ENCODE data around the gene DGAT2.

The DGAT2 gene

GRCh38 chr11:75802913-75803820, 34.6 kb downstream of the DGAT2 start:
- TF ChIP-seq ZFX (IDR thresholded peaks at IDR 0.05; ENCODE audit: borderline replicate concordance) (no peak), CTCF (IDR thresholded peaks at IDR 0.05) (peak; percentile 93)
- no peak overlapping the region for H3K27ac ChIP-seq

DNA sequence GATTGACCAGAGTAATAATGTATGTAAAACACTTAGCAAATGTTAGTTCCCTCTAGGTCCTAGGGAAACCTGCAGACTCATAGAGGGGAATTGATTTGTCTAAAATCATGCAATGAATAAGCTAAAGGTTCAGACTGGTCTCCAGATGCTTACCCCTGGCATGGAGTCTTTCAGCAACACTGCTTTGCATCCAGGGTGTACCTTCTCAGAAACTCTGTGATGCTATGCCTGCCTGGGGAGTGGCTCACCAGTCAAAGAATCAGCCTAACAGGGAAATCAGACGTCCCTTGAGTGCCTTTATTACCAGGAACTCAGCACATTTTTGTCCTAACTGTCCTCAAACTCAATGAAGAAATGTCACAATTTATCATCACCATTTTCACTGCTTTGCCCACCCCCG, 40.5 kb downstream of the DGAT2 start:
- TF ChIP-seq ZFX (IDR thresholded peaks at IDR 0.05; ENCODE audit: borderline replicate concordance) (no peak), CTCF (IDR thresholded peaks at IDR 0.05) (no peak)
- no peak overlapping the region for H3K27ac ChIP-seq

GRCh38 chr11:75809991-75810390, 41.4 kb downstream of the DGAT2 start:
- TF ChIP-seq ZFX (IDR thresholded peaks at IDR 0.05; ENCODE audit: borderline replicate concordance): no peak
- no peak overlapping the region for H3K27ac ChIP-seq

DNA sequence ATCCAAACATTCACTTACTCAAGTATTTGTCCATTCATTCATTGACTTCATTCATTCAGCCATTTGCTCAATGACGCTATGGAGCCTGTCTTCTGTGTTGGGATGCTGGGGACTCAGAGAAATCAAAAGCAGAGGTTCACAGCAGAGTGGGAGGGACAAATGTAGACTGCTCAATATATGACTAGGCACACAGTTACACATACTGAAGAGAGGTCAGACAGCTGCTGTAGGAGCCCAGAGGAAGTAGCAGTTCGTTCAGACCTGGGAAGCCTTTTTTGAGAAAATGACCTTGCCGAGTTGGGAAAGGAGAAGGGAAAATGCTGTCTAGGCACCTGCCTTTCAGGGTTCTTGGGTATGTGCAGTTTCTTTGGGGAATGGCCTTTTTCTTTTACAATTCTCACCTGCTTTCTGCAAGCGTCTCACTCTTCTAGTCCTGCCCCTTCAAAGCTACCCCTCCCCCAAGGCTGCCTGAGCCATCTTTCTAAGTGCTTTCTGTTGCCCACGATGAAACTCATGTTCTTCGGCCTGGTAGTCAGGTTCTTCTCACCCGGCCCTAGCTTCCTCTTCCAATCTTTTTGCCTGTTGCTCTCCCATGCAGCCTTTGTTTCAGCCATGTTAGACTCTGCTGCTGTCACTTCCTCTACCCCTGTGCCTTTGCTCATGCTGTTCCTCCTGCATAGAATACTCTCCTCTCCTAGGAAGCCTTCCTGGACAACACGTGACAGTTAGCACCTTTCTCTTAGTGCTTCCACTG, 42.2 kb downstream of the DGAT2 start:
- no peak for TF ChIP-seq CTCF (IDR thresholded peaks at IDR 0.05)
- no peak for TF ChIP-seq ZFX (IDR thresholded peaks at IDR 0.05; ENCODE audit: borderline replicate concordance)
- no peak overlapping the region for H3K27ac ChIP-seq

GRCh38 chr11:75811485-75811884, 42.9 kb downstream of the DGAT2 start:
- TF ChIP-seq CTCF (IDR thresholded peaks at IDR 0.05): no peak
- no peak for TF ChIP-seq ZFX (IDR thresholded peaks at IDR 0.05; ENCODE audit: borderline replicate concordance)
- no peak overlapping the region for H3K27ac ChIP-seq

DNA sequence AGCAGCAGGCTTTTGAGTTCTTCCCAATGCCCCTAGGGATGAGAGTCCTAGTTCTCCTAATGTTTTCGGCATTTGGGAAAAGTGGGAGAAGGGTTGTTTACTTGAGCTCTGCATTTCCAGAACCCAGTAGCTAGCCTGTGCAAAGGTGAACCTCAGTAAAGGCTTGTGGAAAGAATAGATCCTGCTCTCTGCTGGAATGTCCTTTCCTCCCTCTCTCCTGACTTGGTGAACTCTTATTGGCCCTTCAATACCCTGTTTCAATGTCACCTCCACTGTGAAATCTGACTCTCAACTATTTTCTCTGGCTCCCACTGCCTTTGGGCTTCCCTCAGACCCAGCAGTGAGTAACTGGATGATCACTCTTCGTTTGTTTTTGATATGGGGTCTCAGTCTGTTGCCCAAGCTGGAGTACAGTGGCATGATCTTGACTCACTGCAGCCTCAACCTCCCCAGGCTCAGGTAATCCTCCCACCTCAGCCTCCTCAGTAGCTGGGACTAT, 44.0 kb downstream of the DGAT2 start:
- H3K27ac ChIP-seq: no peak overlapping the region
- TF ChIP-seq CTCF (IDR thresholded peaks at IDR 0.05): no peak
- no peak for TF ChIP-seq ZFX (IDR thresholded peaks at IDR 0.05; ENCODE audit: borderline replicate concordance)

- no peak overlapping the region for H3K27ac ChIP-seq
These were observed 44.5 kb downstream of the DGAT2 start for GRCh38 chr11:75813124-75813523.

More at GRCh38 chr11:75813124-75813523, 44.5 kb downstream of the DGAT2 start:
- TF ChIP-seq CTCF (IDR thresholded peaks at IDR 0.05) (no peak), ZFX (IDR thresholded peaks at IDR 0.05; ENCODE audit: borderline replicate concordance) (no peak)
